H9 (cell line): ENCODE results near the gene PRKCZ. TPM values are rescaled to one million over a fixed set of nuclear protein-coding genes. Genes with fewer than 3 reads are reported as not detected.

Experiments used
- DNase-seq: peaks from one replicate; pipeline ENCODE4 v3.0.0-alpha.2; 2017
- H2AFZ ChIP-seq: one replicate; pipeline ENCODE4 v1.6.1; 2013; ENCODE audit warnings: mild to moderate bottlenecking, low read length, control low read depth, moderate library complexity
- H2AK5ac ChIP-seq: 2 replicates; pipeline ENCODE4 v1.6.1; 2013; ENCODE audit warnings: low read length, control low read depth, mixed read lengths; ENCODE audit not compliant: insufficient read length
- H2BK120ac ChIP-seq: one replicate; pipeline ENCODE4 v1.6.1; 2013; ENCODE audit warnings: low read depth, mild to moderate bottlenecking, low read length, control low read depth, inconsistent platforms; ENCODE audit not compliant: poor library complexity, severe bottlenecking
- H2BK12ac ChIP-seq: 2 replicates; pipeline ENCODE4 v1.6.1; 2013; ENCODE audit warnings: low read length, control low read depth, mixed read lengths, low read depth; ENCODE audit not compliant: insufficient read length
- H2BK15ac ChIP-seq: 2 replicates; pipeline ENCODE4 v1.6.1; 2013; ENCODE audit warnings: low read depth, low read length, control low read depth
- H2BK20ac ChIP-seq: one replicate; pipeline ENCODE4 v1.6.1; 2013; ENCODE audit warnings: low read depth, mild to moderate bottlenecking, low read length, control low read depth, inconsistent platforms; ENCODE audit not compliant: poor library complexity, severe bottlenecking
- H2BK5ac ChIP-seq: 2 replicates; pipeline ENCODE4 v1.6.1; 2013; ENCODE audit warnings: low read length, control low read depth, mixed read lengths; ENCODE audit not compliant: insufficient read length
- H3K14ac ChIP-seq: 2 replicates; pipeline ENCODE4 v1.6.1; 2013; ENCODE audit warnings: low read length, control low read depth; ENCODE audit not compliant: insufficient read depth
- H3K18ac ChIP-seq: 2 replicates; pipeline ENCODE4 v1.6.1; 2013; ENCODE audit warnings: low read depth, mild to moderate bottlenecking, mixed read lengths, low read length, control low read depth; ENCODE audit not compliant: insufficient read length
- H3K23ac ChIP-seq: 2 replicates; pipeline ENCODE4 v1.6.1; 2013; ENCODE audit warnings: low read length, control low read depth, mixed read lengths, low read depth; ENCODE audit not compliant: insufficient read length
- H3K23me2 ChIP-seq: 2 replicates; pipeline ENCODE4 v1.6.1; 2013; ENCODE audit warnings: low read depth, mild to moderate bottlenecking, mixed read lengths, low read length, control low read depth; ENCODE audit not compliant: insufficient read length, poor library complexity, severe bottlenecking
- H3K27ac ChIP-seq: 2 replicates; pipeline ENCODE4 v1.5.1; 2013; ENCODE audit warnings: low read length, control low read depth, mixed read lengths, low read depth; ENCODE audit not compliant: insufficient read length
- H3K27me3 ChIP-seq: 2 replicates; pipeline ENCODE4 v1.6.1; 2013; ENCODE audit warnings: low read length, control low read depth, inconsistent platforms; ENCODE audit not compliant: insufficient read depth
- H3K4ac ChIP-seq: 2 replicates; pipeline ENCODE4 v1.6.1; 2013; ENCODE audit warnings: low read depth, mild to moderate bottlenecking, control low read depth, inconsistent platforms, low read length, moderate library complexity
- H3K4me1 ChIP-seq: 2 replicates; pipeline ENCODE4 v1.6.1; 2013; ENCODE audit warnings: low read length, control low read depth, inconsistent platforms; ENCODE audit not compliant: insufficient read depth
- H3K4me2 ChIP-seq: 2 replicates; pipeline ENCODE4 v1.6.1; 2013; ENCODE audit warnings: low read length, control low read depth, mixed read lengths; ENCODE audit not compliant: insufficient read length, insufficient read depth
- H3K56ac ChIP-seq: 2 replicates; pipeline ENCODE4 v1.6.1; 2013; ENCODE audit warnings: low read depth, mild to moderate bottlenecking, mixed read lengths, low read length, control low read depth; ENCODE audit not compliant: insufficient read length
- H3K79me1 ChIP-seq: 2 replicates; pipeline ENCODE4 v1.6.1; 2013; ENCODE audit warnings: low read depth, mild to moderate bottlenecking, moderate library complexity, low read length, control low read depth, inconsistent platforms; ENCODE audit not compliant: insufficient read depth, poor library complexity, severe bottlenecking
- H3K79me2 ChIP-seq: 2 replicates; pipeline ENCODE4 v1.6.1; 2013; ENCODE audit warnings: low read length, control low read depth, inconsistent platforms; ENCODE audit not compliant: insufficient read depth
- H3K9ac ChIP-seq: 2 replicates; pipeline ENCODE4 v1.6.1; 2013; ENCODE audit warnings: low read length, control low read depth, mixed read lengths; ENCODE audit not compliant: insufficient read length; ENCODE audit errors: extremely low read depth
- H3K9me3 ChIP-seq: one replicate; pipeline ENCODE4 v1.6.1; 2013; ENCODE audit warnings: low read depth, low read length, inconsistent platforms; ENCODE audit not compliant: control insufficient read depth
- H3T11ph ChIP-seq: one replicate; pipeline ENCODE4 v1.6.1; 2013; ENCODE audit warnings: mild to moderate bottlenecking, low read length, control low read depth, inconsistent platforms
- H4K20me1 ChIP-seq: one replicate; pipeline ENCODE4 v1.6.1; 2013; ENCODE audit not compliant: control insufficient read depth, insufficient read length, insufficient read depth
- H4K5ac ChIP-seq: 2 replicates; pipeline ENCODE4 v1.6.1; 2013; ENCODE audit warnings: low read depth, mild to moderate bottlenecking, mixed read lengths, low read length, control low read depth; ENCODE audit not compliant: insufficient read length
- H4K8ac ChIP-seq: replicated peaks from 2 replicates; pipeline ENCODE4 v1.6.1; 2013; ENCODE audit warnings: low read length, control low read depth, mixed read lengths, low read depth; ENCODE audit not compliant: insufficient read length
- H4K91ac ChIP-seq: 2 replicates; pipeline ENCODE4 v1.6.1; 2013; ENCODE audit warnings: low read depth, mild to moderate bottlenecking, moderate library complexity, mixed read lengths, low read length, control low read depth; ENCODE audit not compliant: insufficient read length
- H3K27ac Mint-ChIP-seq, 3 experiments: 2 replicates in 2 of 3; 3 replicates in 1 of 3; pipeline ENCODE4 v1.8.0; 2020 to 2021; ENCODE audit warnings: mixed read lengths in 3 of 3, mild to moderate bottlenecking in 1 of 3, moderate library complexity in 1 of 3
- H3K27me3 Mint-ChIP-seq: 2 replicates; pipeline ENCODE4 v1.8.0; 2021; ENCODE audit warnings: low read depth, mild to moderate bottlenecking, moderate library complexity, mixed read lengths
- H3K36me3 Mint-ChIP-seq, 3 experiments: 2 replicates in 2 of 3; 3 replicates in 1 of 3; pipeline ENCODE4 v1.8.0; 2020 to 2021; ENCODE audit warnings: low read depth in 3 of 3, mixed read lengths in 3 of 3; ENCODE audit not compliant: insufficient read depth in 1 of 3
- H3K4me1 Mint-ChIP-seq, 2 experiments: 2 replicates each; pipeline ENCODE4 v1.8.0; 2020; ENCODE audit warnings: mixed read lengths in 2 of 2
- H3K4me3 Mint-ChIP-seq, 2 experiments: 2 replicates in 1 of 2; 3 replicates in 1 of 2; pipeline ENCODE4 v1.8.0; 2020 to 2021; ENCODE audit warnings: mild to moderate bottlenecking in 2 of 2, mixed read lengths in 2 of 2, moderate library complexity in 1 of 2
- H3K9me3 Mint-ChIP-seq, 2 experiments: 2 replicates in 1 of 2; 3 replicates in 1 of 2; pipeline ENCODE4 v1.8.0; 2020; ENCODE audit warnings: mild to moderate bottlenecking in 2 of 2, mixed read lengths in 2 of 2, moderate library complexity in 1 of 2
- WGBS: extraction: QIAGEN DNeasy Blood & Tissue Kit; methylation state at CpG from one replicate; pipeline ENCODE4 v1.1.7; 2013; ENCODE audit warnings: missing lambda C conversion rate, low lambda C conversion rate, mixed read lengths; ENCODE audit not compliant: insufficient read length; ENCODE audit errors: extremely low coverage; 5-methylcytosine and 5-hydroxymethylcytosine counted together
- total RNA-seq: library from RNA; stranded (reverse); gene quantifications from 2 replicates; pipeline ENCODE4 v1.2.1, GENCODE V29; 2021
- TF ChIP-seq, protein P1 (sequence below): fragments of 200-600 bp; sonication (generic); conservative IDR thresholded peaks from 3 replicates; pipeline ENCODE4 v1.8.0; 2021; ENCODE audit warnings: antibody characterized with exemption, mild to moderate bottlenecking

The PRKCZ gene
- total RNA-seq, 1 experiment from 2014 or later = 48.4 TPM

DNA sequence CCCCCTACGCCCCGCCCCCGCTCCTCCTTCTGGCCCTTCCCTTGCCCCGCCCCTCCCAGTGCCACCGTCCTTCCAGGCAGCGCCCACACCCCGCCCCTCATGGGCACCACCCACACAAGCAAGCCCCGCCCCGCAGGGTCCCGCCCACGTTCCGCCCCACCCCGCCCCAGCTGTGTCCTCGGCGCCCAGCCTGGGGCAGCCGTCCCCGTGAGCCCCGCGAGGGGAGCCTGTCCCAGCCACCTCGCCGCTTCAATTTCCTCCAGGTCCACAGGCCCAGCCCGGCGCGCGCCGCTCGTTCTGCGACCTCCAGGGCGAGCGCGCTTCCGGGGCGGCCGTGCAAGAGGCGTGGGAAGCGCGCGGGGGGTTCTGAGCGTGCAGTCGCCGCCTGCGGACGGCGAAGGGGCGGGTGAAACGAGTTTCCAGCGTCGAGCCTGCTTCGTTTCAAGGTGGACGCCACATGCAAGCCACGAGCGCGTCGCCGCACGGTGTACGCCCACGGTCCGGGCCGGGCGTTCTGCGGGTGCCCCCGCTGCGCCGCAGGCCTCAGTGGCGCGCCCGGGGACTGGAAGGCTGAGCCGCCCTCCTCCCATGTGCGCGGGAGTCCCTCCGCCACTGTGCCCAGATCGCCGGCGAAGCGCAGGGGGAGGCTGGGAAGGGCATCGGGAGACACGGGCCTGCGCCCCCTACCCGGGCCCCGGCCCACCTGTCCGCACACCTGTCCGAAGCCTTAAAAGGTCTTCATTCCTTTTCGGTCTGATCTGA is 155.2 kb downstream of the PRKCZ start:
- H3K56ac ChIP-seq = no peak overlapping the region
- H3T11ph ChIP-seq = no peak overlapping the region
- H4K91ac ChIP-seq = no peak overlapping the region
- no peak overlapping the region for H3K9ac ChIP-seq
- Mint-ChIP-seq H3K27me3 (peaks cover 13% of the 10 kb centered on the region), H3K4me3 (peak overlapping the region; percentile 46 to 64; a peak in 4 of 5 replicates), H3K4me1 (peaks cover 11 to 32% of the 10 kb centered on the region in 2 experiments), H3K9me3 (no peaks in the 10 kb centered on the region), H3K27ac (no peak overlapping the region), H3K36me3 (no peaks in the 10 kb centered on the region; a peak in 1 of 7 replicates)
- H3K23me2 ChIP-seq = peaks cover 14% of the 10 kb centered on the region
- H2BK12ac ChIP-seq = no peak overlapping the region
- TF ChIP-seq, protein P1, sequence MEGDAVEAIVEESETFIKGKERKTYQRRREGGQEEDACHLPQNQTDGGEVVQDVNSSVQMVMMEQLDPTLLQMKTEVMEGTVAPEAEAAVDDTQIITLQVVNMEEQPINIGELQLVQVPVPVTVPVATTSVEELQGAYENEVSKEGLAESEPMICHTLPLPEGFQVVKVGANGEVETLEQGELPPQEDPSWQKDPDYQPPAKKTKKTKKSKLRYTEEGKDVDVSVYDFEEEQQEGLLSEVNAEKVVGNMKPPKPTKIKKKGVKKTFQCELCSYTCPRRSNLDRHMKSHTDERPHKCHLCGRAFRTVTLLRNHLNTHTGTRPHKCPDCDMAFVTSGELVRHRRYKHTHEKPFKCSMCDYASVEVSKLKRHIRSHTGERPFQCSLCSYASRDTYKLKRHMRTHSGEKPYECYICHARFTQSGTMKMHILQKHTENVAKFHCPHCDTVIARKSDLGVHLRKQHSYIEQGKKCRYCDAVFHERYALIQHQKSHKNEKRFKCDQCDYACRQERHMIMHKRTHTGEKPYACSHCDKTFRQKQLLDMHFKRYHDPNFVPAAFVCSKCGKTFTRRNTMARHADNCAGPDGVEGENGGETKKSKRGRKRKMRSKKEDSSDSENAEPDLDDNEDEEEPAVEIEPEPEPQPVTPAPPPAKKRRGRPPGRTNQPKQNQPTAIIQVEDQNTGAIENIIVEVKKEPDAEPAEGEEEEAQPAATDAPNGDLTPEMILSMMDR = no peak
- H3K27ac ChIP-seq = no peak overlapping the region
- H3K9me3 ChIP-seq = no peaks in the 10 kb centered on the region
- H3K18ac ChIP-seq = peak overlapping the region; percentile 56
- no peak overlapping the region for H3K4ac ChIP-seq
- no peaks in the 10 kb centered on the region for H3K4me1 ChIP-seq
- no peak overlapping the region for H2AFZ ChIP-seq
- no peaks in the 10 kb centered on the region for H4K20me1 ChIP-seq
- H2AK5ac ChIP-seq = no peak overlapping the region
- no CpG with 5 or more reads among the region's 84 CpGs for WGBS
- peak; percentile 95 for DNase-seq
- no peak overlapping the region for H2BK5ac ChIP-seq
- H4K8ac ChIP-seq = no peak overlapping the region
- peak overlapping the region; percentile 58 for H3K4me2 ChIP-seq
- H2BK120ac ChIP-seq = no peak overlapping the region
- no peaks in the 10 kb centered on the region for H3K27me3 ChIP-seq
- H3K79me2 ChIP-seq = no peaks in the 10 kb centered on the region
- H3K23ac ChIP-seq = no peak overlapping the region
- no peak overlapping the region for H4K5ac ChIP-seq
- H2BK20ac ChIP-seq = no peak overlapping the region
- peak overlapping the region; percentile 80 for H3K14ac ChIP-seq
- H3K79me1 ChIP-seq = no peaks in the 10 kb centered on the region
- no peak overlapping the region for H2BK15ac ChIP-seq
